EH (cell line): ENCODE measurements around the gene REEP1.

ENCODE experiments used
- DNase-seq: peaks from one replicate; pipeline ENCODE4 v3.0.0-alpha.2; 2015; ENCODE audit warnings: low read depth

The REEP1 gene

DNA sequence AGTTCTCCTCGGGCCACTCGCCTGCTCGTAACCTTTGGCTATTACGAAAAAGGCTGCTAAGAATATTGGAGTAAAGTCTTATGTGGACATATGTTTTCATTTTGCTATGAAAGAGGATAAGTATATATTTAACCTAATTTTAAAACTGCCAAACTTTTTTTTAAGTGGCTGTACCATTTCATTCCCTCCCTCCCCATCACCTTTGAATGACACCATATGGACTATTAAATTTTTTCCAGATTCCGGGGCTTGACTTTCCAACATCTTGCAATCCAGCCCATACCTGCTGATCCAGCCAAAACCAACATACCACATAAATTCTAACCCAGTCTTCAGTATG is 31.5 kb downstream of the REEP1 start:
- no peak for DNase-seq

DNA sequence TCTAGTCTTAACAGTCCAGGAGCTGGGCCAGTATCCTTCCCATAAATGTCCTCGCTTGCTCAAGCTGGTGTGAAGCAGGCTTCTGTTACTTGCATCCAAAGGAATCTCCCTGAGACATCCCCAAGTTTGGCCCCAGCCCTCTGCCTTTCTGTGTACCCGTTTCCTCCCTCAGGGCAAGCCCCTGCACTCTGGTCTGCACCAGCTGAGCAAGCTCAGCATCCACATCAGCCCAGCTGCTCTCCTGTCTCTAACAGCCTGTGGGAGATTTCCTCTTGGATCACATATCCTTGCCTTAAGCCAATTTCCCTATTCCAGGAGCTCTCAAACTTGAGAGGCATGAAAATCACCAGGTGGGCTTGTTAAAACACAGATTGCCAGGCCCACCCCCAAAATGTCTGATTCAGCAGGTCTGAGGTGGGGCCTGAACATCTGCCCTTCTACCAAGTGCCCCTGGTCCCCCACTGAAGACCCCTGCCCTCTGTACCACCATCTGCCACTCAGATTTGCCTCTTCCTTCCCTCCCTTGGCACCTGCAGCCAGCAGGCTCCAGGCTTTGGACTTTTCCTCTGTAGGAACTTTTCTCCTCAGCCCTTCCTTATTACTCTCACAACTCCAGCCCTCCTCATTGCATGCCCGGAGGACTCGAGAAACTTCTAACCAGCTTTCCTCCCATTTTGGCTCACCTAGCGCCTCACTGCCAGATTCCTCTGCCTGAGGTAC is 32.1 kb downstream of the REEP1 start:
- DNase-seq: no peak

DNA sequence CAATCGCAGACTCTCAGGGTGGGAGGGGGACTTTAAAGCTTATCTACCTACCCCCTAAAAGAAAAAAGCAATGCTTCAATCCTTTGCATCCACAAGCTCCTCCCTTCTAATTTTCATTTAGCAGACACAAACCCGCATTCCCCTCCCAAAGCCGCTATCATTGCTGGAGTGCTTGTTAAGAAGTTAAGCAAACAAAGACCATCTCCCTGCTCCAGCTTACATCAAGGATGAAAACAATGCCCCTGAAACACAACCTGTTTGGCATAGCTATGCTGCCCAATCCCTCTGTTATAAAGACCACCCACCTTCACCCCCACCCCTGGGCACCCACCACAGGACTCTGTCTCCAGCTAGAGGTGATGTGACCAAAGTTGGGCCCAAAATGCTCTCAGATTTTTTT is 33.0 kb downstream of the REEP1 start:
- no peak for DNase-seq

DNA sequence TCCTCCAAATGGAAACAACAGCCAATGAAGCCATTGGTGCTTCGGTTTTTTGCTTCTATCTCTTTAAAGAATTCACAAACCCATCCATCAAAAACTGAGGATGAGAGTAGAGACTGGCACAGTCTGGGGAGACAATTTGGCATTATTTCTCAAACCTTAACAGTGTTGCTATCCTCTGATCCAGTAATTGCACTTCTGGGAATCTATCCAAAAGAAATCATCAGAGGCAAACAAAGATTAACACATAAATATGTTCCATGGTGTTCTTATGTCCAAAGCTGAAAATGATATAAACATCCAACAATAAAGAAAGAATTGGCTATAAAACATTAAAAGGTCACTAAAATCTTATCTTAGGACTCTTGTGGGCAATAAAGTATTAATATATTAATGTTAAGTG is 35.1 kb downstream of the REEP1 start:
- DNase-seq: no peak

DNA sequence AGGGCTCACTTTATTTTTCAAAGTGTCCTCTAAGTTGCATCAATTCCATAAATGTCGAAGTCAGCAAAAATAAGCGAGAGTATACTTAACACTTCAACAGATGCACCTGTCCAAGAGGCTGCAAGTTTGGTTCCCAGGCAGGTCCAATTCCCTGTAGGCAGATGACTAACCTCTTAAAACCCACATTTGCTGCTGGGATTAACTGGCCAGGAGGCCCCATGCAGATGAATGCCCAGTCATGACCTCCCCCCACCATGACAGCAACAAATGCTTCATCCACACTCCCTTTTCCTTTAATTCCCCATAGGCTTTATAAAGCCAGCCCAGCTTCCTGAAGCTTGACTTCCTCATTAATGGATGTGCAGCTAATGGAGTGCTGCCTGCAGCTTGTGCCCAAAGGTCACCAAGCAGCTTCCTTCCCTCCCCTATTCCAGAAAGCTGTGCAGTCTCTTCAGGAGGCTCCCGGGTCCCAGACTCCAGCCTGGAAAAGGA is 35.7 kb downstream of the REEP1 start:
- no peak for DNase-seq

DNA sequence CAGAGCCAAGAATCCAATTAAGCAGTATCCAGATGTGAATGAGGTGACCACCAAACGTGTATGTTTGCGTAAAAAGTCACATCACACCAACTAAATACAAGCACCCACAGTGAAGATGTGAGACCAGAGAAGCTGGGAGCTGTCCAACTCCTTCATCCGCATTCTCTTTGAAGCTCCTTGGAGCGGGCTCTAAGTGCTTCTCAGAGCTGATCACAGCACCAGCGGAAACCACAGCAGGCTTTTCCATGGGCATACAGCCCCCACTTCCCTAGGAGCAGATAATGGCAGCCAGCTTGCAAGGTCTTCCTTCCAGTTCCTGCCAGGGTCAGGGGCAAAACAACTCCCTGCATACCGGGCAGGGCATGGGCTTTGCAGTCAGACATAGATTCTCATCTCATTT is 36.4 kb downstream of the REEP1 start:
- DNase-seq: peak; percentile 11

DNA sequence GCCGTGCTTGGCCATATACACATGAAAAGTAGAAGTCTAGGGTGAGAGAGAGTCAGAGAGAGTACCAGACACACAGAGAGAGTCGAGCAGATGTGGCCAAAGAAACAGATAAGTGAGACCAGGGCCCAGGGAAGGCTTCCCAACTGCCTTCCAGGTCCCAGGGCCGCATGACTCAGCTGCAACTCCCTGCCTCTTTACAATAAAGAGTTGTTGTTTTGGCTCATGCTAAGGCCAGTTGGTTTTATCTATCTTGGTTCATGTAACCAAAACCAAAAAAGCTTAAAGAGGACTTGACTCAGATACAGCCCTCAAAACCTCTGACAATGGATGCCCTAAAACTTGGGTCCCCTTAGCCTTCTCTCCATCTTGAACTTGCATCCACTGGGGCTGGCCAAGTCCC is 36.9 kb downstream of the REEP1 start:
- DNase-seq: no peak

DNA sequence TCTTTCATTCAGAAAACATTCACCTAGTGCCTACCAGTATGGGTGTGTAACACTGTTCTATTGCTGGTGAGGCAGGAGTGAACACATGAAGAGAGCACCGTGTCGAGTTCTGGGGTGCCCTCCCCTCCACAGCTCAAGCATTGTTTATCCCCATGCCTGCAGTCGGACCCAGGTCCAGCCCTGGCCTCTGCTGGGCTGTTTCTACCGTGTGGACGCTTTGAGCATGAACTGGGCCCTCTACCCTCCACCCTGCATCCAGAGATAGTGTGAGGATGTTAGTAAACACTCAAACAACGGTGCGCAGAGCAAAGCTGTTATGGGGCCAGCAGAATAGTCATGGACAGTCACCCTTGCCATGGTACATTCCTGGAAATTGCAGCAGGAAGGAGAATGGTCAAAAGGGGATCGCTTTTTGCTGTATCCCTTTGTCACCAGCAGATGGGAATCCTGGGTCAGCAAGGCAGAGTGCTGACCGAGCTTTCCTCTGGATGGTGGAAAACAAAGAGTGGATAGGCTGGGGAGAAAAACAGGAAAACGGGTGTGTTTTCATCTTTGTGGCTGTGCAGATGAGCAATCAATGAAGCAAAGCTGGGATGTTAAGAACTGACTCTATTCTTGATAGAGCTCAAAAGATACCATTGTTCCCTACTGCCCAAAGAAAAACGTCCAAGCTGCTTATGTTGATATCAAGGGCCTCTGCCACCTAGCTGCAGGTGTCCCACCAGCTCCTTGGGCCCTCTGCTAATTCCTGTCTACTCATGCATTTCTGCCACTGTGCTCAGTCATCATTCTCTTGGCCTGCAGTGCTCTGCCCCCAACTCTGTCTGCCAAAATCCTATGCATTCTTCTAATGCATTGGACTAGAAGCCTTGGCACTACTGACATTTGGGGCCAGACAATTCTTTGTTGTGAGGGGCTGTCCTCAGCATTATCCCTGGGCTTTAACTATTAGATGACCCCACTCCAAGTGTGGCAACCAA is 38.7 kb downstream of the REEP1 start:
- DNase-seq: peak; percentile 19

DNA sequence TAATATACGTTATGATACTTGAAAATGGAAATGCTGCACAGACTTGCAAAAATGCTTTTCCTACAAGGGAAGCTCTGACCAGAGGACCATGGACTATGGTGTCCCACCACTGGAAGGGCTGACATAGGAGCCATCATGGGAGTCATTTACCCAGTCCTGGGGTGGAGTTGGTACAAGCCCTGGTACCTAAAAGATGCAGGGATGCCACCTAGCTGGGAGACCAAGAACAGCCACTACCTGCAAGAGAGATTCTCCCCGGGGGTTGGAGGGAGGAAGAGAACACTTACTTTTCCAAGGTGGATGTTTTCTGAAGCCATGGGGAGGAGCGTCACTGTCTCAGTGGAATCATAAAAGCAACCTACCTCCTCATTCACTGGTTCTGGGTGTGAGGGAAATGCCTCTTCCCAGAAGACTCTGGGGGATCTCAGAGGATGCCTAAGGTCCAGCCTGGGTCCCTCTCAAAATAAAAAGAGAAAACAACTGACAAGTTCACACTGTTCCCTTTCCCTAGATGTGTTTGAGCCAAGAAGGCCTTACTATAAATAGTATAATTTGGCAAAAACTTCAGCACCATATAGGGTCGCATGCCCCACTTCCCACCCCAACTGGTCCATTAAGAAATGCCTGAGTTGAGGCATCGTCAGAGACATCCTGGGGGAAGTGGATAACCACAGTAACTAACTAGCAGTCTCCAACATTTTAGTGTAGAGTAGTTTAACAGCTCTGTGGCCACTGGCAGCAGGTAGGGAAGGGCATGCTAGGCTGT is 39.9 kb downstream of the REEP1 start:
- peak; percentile 8 for DNase-seq

DNA sequence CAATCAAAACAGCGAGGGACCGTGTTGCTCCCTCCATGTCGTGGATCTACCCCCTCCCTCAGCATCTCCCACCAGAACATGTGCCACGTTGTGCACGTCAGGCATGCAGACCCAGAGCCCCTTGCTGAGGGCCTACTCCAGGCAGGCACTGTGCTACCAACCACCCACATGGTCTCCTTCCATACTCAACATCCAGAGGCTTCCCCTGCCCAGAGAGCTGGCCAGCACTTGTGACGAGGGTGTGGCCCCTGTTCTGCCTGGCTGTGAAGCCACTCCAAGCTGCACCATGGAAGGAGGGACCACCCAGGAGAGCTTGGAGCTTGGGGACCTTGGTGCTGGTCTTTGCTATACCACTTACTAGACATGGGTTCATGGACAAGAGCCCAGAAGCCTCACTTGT is 40.5 kb downstream of the REEP1 start:
- no peak for DNase-seq

DNA sequence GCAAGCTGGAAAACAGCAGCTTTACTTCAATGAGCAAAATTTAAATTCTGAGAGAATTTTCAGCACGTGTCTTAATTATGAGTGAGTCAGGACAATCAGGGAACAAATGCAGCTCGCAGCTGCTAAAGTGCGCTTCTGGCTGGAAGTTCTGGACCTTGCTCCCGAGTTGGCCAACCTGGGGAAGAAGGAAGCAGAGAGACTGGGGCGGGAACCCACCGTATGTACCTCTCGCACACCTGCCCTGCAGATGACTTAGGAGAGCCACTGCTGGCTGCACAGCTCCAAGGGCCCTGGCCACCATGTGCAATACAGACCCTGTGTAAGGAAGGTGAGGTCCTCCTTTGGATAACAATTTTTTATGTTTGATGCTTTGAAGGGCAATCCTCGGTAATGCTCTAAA is 42.4 kb downstream of the REEP1 start:
- DNase-seq: no peak

DNA sequence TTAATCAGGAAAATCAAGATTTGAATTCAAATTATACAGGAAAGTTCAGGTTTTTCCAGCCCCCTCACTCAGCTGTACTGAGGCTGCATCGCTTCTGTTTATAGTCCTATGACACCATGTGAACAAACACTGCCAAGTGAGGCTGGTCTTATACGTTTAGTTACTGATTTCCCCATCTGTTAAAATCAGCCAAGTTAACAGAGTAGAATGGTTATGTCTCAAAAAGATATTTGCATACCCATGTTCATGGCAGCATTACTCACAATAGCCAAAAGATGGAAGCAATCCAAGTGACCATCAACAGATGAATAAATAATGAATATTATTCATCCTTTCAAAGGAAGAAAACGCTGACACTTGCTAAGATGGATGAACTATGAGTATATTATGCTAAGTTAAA is 43.8 kb downstream of the REEP1 start:
- no peak for DNase-seq

DNA sequence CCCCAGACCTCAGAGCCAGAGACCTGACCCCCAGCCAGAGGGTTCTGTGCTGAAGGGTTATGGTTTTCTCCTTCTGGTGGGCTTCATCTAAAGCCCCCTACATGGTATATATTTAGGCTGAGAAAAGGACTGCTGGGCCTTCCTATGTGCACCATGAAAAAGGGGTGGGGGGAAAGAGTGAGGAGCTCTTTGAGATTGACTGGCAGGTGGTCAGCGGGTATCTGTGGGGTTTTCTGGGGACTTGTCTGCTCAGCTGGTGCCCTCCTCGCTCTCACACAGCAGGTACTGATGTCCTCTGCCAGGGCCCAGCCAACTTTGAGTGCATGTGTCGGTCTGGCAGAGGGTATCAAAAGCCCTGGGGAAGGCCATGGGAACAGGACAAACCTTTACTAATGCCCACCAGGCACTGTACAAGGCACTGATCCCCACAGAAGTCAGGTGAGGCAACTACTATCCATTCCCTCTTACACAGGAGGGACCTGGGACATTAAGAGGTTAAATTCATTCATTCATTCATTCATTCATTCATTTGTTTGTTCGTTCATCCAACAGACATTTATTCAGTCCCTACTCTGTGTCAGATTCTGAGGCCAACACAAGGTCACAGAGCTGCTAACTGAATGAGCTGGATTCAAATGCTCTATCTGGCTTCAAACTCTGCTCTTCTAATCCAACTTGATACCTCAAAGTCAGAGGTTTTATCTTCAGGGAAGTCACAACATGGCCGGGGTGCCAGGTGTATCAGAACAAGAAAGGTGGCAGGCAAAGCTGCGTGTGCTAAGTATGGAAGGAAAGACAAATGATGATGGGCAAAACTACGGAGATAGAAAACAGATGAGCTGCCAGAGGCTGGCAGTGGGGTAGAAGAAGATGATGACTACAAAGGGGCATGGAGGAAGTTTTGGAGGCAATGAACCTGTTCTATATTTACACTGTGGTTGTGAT is 44.6 kb downstream of the REEP1 start:
- no peak for DNase-seq

DNA sequence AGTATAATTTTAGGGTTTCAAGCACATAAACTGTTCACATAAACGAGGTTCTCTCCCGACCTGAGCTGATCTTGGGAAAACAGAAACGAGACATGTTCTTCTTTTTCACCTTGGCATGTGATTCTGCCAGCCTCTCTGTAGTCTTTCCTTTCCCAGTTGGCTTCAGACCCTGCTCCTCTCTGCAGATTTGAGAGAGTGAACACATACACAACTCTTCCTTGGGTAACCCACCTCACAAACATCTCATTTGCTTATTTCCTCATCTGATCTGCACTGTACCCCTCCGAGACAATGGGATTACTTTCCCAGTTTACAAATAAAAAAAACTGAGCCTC is 46.1 kb downstream of the REEP1 start:
- DNase-seq: no peak

DNA sequence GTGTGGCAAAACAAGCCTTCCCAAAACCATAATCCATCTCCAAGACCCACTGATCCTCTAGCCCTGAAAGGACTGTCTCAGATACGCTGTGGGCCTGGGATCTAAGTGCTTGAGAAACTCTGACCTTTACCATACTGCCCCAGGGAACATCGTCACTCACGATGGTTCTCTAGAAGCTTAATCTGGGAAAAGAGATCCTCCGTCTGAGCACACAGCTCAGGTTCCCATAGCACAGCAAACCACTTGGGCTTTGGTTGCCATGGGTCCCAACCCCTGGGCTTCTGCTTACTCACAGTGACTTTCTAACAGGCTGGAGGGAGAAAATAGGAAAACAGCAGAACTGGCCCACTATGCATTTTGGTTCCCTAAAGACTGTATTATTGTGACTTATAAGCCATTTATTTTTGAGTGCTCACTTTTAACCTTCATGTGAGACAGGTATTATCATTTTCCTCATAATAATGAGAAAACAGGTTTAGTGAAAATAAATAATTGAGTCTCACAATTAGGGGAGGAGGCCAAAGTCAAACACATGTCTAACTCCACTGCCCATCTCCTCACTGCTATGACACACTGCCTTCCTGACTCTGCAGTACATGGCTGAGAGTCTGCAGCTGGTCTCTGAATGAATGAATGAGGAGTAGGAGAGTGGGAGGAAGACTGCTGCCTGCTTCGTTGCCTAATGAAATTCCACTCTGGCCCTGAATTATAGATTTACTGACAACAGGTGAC is 46.7 kb downstream of the REEP1 start:
- DNase-seq: no peak

DNA sequence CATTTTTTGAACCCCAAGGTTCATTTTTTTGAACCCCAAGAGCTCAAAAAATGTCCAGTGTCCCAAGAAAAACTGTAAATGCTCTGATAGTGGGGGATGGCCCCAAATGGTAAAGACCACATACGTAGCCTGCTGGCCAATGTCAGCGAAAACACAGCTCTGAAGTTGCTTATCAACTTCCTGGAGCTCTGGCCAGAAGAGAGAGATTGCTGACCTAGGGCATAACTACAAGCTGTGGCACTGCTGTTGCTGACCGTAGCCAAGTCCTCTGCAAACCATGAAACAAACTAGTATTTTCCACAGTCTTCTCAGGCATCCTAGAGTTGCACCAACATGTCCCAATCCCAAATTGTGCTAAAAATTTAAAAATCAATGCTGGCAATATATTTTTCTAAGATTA is 50.9 kb downstream of the REEP1 start:
- no peak for DNase-seq

DNA sequence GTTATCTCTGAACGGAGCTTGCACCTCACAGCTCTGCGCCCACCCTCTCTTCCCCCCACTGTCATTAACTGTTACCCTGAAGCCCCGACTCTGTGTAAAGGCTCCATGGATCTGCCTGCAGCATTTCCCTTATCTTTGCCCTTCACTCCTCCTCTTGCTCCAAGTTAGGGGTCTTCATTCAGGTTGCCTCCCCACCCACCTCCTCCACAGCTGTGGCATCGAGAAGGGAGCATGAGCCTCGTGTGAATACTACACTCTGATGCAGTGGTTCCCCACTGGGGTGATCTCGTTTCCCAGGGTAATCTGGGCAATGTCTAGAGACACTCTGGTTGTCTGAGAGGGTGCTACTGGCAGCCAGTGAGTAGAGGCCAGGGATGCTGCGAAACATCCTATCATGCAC is 51.4 kb downstream of the REEP1 start:
- DNase-seq: no peak

DNA sequence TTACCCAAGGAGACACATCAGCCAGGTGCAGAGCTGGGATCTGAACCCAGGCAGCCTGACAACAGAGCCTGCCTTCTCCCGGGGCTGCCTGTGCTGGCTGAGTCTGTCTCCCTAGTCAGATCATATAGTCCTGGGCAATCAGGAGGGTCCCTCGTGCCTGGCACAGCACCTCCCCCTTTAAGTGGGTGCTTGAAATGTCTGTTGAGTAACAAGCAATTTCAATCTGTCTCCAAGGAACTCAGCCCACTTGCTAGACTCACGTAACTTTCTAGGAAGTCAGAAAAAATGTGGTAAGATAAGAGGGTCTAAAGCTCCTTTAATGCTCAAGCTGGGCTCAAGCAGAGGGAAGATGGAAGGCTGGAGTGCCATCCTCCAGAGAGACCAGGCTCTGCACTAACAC is 51.9 kb downstream of the REEP1 start:
- DNase-seq: no peak

DNA sequence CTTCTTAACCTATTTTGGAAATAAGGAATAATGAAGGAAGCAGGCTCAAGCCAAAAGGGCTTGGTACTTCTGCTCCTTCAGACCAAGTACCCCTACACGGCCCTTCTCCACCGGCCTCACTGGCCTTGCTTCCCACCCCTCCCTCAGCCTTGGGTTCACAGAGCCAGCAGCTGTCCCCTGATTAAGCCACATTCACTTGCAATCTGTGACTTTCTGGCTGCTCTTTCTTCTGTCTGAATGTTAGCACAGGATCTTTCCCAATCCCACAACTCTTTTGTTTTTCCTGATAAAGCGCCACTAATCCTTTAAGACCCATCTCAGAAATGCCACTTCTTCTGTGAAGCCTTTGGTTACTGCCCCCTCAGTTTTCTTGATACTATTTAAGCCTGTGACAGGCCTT is 52.4 kb downstream of the REEP1 start:
- DNase-seq: no peak

DNA sequence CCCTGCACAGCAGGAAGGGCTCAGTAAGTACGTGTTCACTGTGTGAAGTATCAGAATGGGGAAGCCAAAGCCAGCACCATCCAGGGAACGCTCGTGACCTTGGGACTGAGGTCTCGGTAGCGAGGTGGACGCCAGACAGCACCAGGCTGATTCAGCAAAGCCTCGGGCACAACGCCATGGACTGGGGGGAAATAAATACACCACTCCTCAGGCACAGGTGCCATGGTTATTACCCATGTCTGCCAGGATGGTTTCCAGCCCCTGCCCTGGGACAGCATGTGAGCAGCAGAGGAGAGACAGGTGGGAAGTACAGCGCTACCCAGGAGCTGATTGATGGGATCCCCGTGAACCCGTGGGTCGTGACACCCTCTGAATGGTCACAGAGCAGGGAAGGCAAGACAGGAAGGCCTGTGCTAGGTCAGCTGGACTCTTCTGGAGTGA is 53.0 kb downstream of the REEP1 start:
- no peak for DNase-seq
